NCI-H2029 treated with DMSO at 0.1 percent for 48 hours (cell line): ENCODE measurements around the gene SEC61B.

Experiments used
- DNase-seq: peaks from one replicate; lab custom pipeline; 2025; lab: John Stamatoyannopoulos, UW

Gene SEC61B

GRCh38 chr9:99238331-99238730 is 16.2 kb downstream of the SEC61B start:
- no peak for DNase-seq

GRCh38 chr9:99239341-99240060 is 17.4 kb downstream of the SEC61B start:
- DNase-seq, result no peak

GRCh38 chr9:99241106-99241505 is 19.0 kb downstream of the SEC61B start:
- no peak for DNase-seq

- DNase-seq, result no peak
Observed at GRCh38 chr9:99244344-99245260, 22.5 kb downstream of the SEC61B start.

GRCh38 chr9:99249619-99250018 is 27.5 kb downstream of the SEC61B start:
- DNase-seq, result no peak

- no peak for DNase-seq
Observed at GRCh38 chr9:99251157-99251556, 29.1 kb downstream of the SEC61B start.

GRCh38 chr9:99253134-99253533 is 31.1 kb downstream of the SEC61B start:
- DNase-seq, result no peak

GRCh38 chr9:99253772-99254431 is 31.8 kb downstream of the SEC61B start:
- no peak for DNase-seq

GRCh38 chr9:99255651-99256050 is 33.6 kb downstream of the SEC61B start:
- DNase-seq, result no peak

GRCh38 chr9:99257723-99258389 is 35.8 kb downstream of the SEC61B start:
- no peak for DNase-seq

GRCh38 chr9:99259231-99259918 is 37.3 kb downstream of the SEC61B start:
- peak; percentile 55 for DNase-seq

- no peak for DNase-seq
Observed at GRCh38 chr9:99261923-99262322, 39.8 kb downstream of the SEC61B start.

GRCh38 chr9:99262949-99263418 is 40.9 kb downstream of the SEC61B start:
- no peak for DNase-seq

GRCh38 chr9:99264070-99264680 is 42.1 kb downstream of the SEC61B start:
- no peak for DNase-seq

- no peak for DNase-seq
Observed at GRCh38 chr9:99265691-99266090, 43.6 kb downstream of the SEC61B start.

GRCh38 chr9:99266255-99267023 is 44.4 kb downstream of the SEC61B start:
- peak; percentile 16 for DNase-seq

GRCh38 chr9:99269416-99269815 is 47.3 kb downstream of the SEC61B start:
- DNase-seq, result no peak

GRCh38 chr9:99270491-99270890 is 48.4 kb downstream of the SEC61B start:
- DNase-seq, result no peak

GRCh38 chr9:99272836-99273235 is 50.8 kb downstream of the SEC61B start:
- no peak for DNase-seq

- DNase-seq, result no peak
Observed at GRCh38 chr9:99274016-99274415, 51.9 kb downstream of the SEC61B start.
